CD4-positive, alpha-beta memory T cell (primary cell): ENCODE results near the gene AGAP1. TPM values are rescaled to one million over a fixed set of nuclear protein-coding genes. Genes with fewer than 3 reads are reported as not detected.

Source experiments
- CTCF ChIA-PET: fragments of 350-600 bp; sonication (Branson Sonifier 250); formaldehyde crosslinking; loops from one replicate; lab custom pipeline; 2021; ENCODE audit warnings: inconsistent platforms; ENCODE audit not compliant: partially characterized antibody; lab: Charles Lee
- POLR2A ChIA-PET: fragments of 350-600 bp; sonication (Branson Sonifier 250); formaldehyde crosslinking; loops from one replicate; lab custom pipeline; 2021; ENCODE audit not compliant: partially characterized antibody; lab: Charles Lee
- DNase-seq, 5 donors: peaks; one replicate each; pipeline versions ENCODE4 v3.0.0 to v3.0.0-alpha.2; 2020 to 2022; ENCODE audit warnings: mixed read lengths in 1 of 5
- H3K27ac ChIP-seq: one replicate; pipeline ENCODE4 v1.7.0; 2013; ENCODE audit warnings: low read depth, low read length
- H3K27me3 ChIP-seq: 2 replicates; pipeline ENCODE4 v1.7.0; 2013; ENCODE audit warnings: mild to moderate bottlenecking, low read length, moderate library complexity; ENCODE audit not compliant: insufficient read depth
- H3K36me3 ChIP-seq: 2 replicates; pipeline ENCODE4 v1.7.0; 2013; ENCODE audit warnings: mild to moderate bottlenecking, low read length, moderate library complexity; ENCODE audit not compliant: insufficient read depth
- H3K4me1 ChIP-seq: 2 replicates; pipeline ENCODE4 v1.7.0; 2013; ENCODE audit warnings: mild to moderate bottlenecking, low read length, moderate library complexity; ENCODE audit not compliant: insufficient read depth
- H3K4me3 ChIP-seq, 2 donors: one replicate each; pipeline ENCODE4 v1.7.0; 2013; ENCODE audit warnings: low read length in 2 of 2, mild to moderate bottlenecking in 1 of 2
- H3K9me3 ChIP-seq, 2 donors: one replicate each; pipeline ENCODE4 v1.7.0; 2013; ENCODE audit warnings: low read length in 2 of 2, control low read depth in 1 of 2; ENCODE audit not compliant: control insufficient read depth in 1 of 2
- H3K27ac Mint-ChIP-seq, 7 donors: one replicate each; pipeline ENCODE4 v1.8.0; 2020 to 2021; ENCODE audit warnings: mixed read lengths in 7 of 7, mild to moderate bottlenecking in 6 of 7, inconsistent platforms in 3 of 7, moderate library complexity in 3 of 7
- H3K27me3 Mint-ChIP-seq, 2 donors: one replicate each; pipeline ENCODE4 v1.8.0; 2020 to 2021; ENCODE audit warnings: mixed read lengths in 2 of 2
- H3K36me3 Mint-ChIP-seq, 2 donors: one replicate each; pipeline ENCODE4 v1.8.0; 2020 to 2021; ENCODE audit warnings: mixed read lengths in 2 of 2, inconsistent platforms in 1 of 2, mild to moderate bottlenecking in 1 of 2
- H3K4me1 Mint-ChIP-seq, 4 donors: one replicate each; pipeline ENCODE4 v1.8.0; 2020 to 2021; ENCODE audit warnings: mixed read lengths in 4 of 4, mild to moderate bottlenecking in 1 of 4
- H3K4me3 Mint-ChIP-seq, 8 donors: one replicate each; pipeline ENCODE4 v1.8.0; 2020 to 2021; ENCODE audit warnings: mixed read lengths in 8 of 8, mild to moderate bottlenecking in 7 of 8, moderate library complexity in 6 of 8, inconsistent platforms in 3 of 8
- H3K9me3 Mint-ChIP-seq, 8 donors: one replicate each; pipeline ENCODE4 v1.8.0; 2020 to 2021; ENCODE audit warnings: mixed read lengths in 8 of 8, mild to moderate bottlenecking in 5 of 8, inconsistent platforms in 3 of 8, moderate library complexity in 1 of 8
- intact Hi-C: fragments of 100-400 bp; cut with micrococcal nuclease; formaldehyde crosslinking; loops from one replicate; pipeline ENCODE4 v1.15.1; 2023
- polyA plus RNA-seq, 2 donors: library from polyadenylated mRNA; unstranded; fragments of 300-500 nt; fragmentation: Illumina TruSeq; gene quantifications; one replicate each; pipeline ENCODE4 v1.2.3, GENCODE V29; 2021
- total RNA-seq, 2 experiments: library from RNA; stranded (reverse); gene quantifications; one replicate each; pipeline ENCODE4 v1.2.3, GENCODE V29; 2021

The AGAP1 gene
- total and polyA plus RNA-seq, 4 experiments from 2014 or later = 0.24 to 2.9 (median 1.9) TPM

- Mint-ChIP-seq H3K4me1 (peaks cover 0 to 3% (median 0%) of the 10 kb centered on the region in 4 donors), H3K27ac (no peak overlapping the region), H3K9me3 (peaks cover 0 to 3% (median 0%) of the 10 kb centered on the region in 8 donors), H3K27me3 (peaks cover 11 to 19% of the 10 kb centered on the region in 2 donors), H3K36me3 (no peaks in the 10 kb centered on the region), H3K4me3 (no peak overlapping the region)
- no peak overlapping the region for H3K4me3 ChIP-seq
- H3K27me3 ChIP-seq = no peaks in the 10 kb centered on the region
- H3K4me1 ChIP-seq = no peaks in the 10 kb centered on the region
- ChIA-PET CTCF (no interaction called here), POLR2A (no interaction called here)
- H3K27ac ChIP-seq = no peak overlapping the region
- DNase-seq = no peak
- H3K36me3 ChIP-seq = no peaks in the 10 kb centered on the region
- no peaks in the 10 kb centered on the region for H3K9me3 ChIP-seq
- intact Hi-C loops = no loop called here
Observed at GRCh38 chr2:235555371-235555770, 61.5 kb downstream of the AGAP1 start.

GRCh38 chr2:235556086-235556485 is 62.2 kb downstream of the AGAP1 start:
- no peaks in the 10 kb centered on the region for H3K27me3 ChIP-seq
- H3K9me3 Mint-ChIP-seq = peaks cover 0 to 3% (median 0%) of the 10 kb centered on the region in 8 donors
- no peak for DNase-seq
- ChIA-PET POLR2A (no interaction called here), CTCF (no interaction called here)
- no peaks in the 10 kb centered on the region for H3K9me3 ChIP-seq
- H3K4me1 Mint-ChIP-seq = peaks cover 0 to 3% (median 0%) of the 10 kb centered on the region in 4 donors
- no peak overlapping the region for H3K27ac ChIP-seq
- H3K4me3 ChIP-seq = no peak overlapping the region
- no peak overlapping the region for H3K4me3 Mint-ChIP-seq
- intact Hi-C loops = no loop called here
- H3K36me3 ChIP-seq = no peaks in the 10 kb centered on the region
- H3K36me3 Mint-ChIP-seq = no peaks in the 10 kb centered on the region
- H3K27me3 Mint-ChIP-seq = peaks cover 11 to 19% of the 10 kb centered on the region in 2 donors
- no peak overlapping the region for H3K27ac Mint-ChIP-seq
- H3K4me1 ChIP-seq = no peaks in the 10 kb centered on the region

GRCh38 chr2:235556901-235557300 is 63.1 kb downstream of the AGAP1 start:
- Mint-ChIP-seq H3K36me3 (no peaks in the 10 kb centered on the region), H3K4me1 (peaks cover 0 to 3% (median 0%) of the 10 kb centered on the region in 4 donors), H3K4me3 (no peak overlapping the region), H3K27me3 (peaks cover 16 to 22% of the 10 kb centered on the region in 2 donors), H3K27ac (no peak overlapping the region), H3K9me3 (peaks cover 0 to 3% (median 0%) of the 10 kb centered on the region in 8 donors)
- H3K27me3 ChIP-seq = no peaks in the 10 kb centered on the region
- no peaks in the 10 kb centered on the region for H3K4me1 ChIP-seq
- ChIA-PET CTCF (no interaction called here), POLR2A (no interaction called here)
- H3K27ac ChIP-seq = no peak overlapping the region
- no peak for DNase-seq
- H3K9me3 ChIP-seq = no peaks in the 10 kb centered on the region
- intact Hi-C loops = no loop called here
- no peak overlapping the region for H3K4me3 ChIP-seq
- H3K36me3 ChIP-seq = no peaks in the 10 kb centered on the region

- Mint-ChIP-seq H3K36me3 (no peaks in the 10 kb centered on the region), H3K4me1 (no peaks in the 10 kb centered on the region), H3K27ac (no peak overlapping the region), H3K9me3 (peaks cover 0 to 2% (median 0%) of the 10 kb centered on the region in 8 donors), H3K27me3 (peaks cover 15 to 16% of the 10 kb centered on the region in 2 donors), H3K4me3 (no peak overlapping the region)
- Histone ChIP-seq H3K27ac (no peak overlapping the region), H3K4me3 (no peak overlapping the region), H3K9me3 (no peaks in the 10 kb centered on the region), H3K4me1 (no peaks in the 10 kb centered on the region), H3K27me3 (no peaks in the 10 kb centered on the region), H3K36me3 (no peaks in the 10 kb centered on the region)
- no peak for DNase-seq
- CTCF ChIA-PET = no interaction called here
- intact Hi-C loops = no loop called here
- POLR2A ChIA-PET = no interaction called here
Observed at GRCh38 chr2:235557903-235558302, 64.1 kb downstream of the AGAP1 start.

- ChIA-PET POLR2A (no interaction called here), CTCF (no interaction called here)
- DNase-seq = no peak
- Histone ChIP-seq H3K36me3 (no peaks in the 10 kb centered on the region), H3K9me3 (no peaks in the 10 kb centered on the region), H3K4me3 (no peak overlapping the region), H3K27me3 (no peaks in the 10 kb centered on the region), H3K27ac (no peak overlapping the region), H3K4me1 (no peaks in the 10 kb centered on the region)
- Mint-ChIP-seq H3K9me3 (peaks cover 0 to 4% (median 0%) of the 10 kb centered on the region in 8 donors), H3K4me1 (no peaks in the 10 kb centered on the region), H3K4me3 (no peak overlapping the region), H3K27ac (no peak overlapping the region), H3K36me3 (no peaks in the 10 kb centered on the region), H3K27me3 (peaks cover 17 to 19% of the 10 kb centered on the region in 2 donors)
- intact Hi-C loops = no loop called here
Observed at GRCh38 chr2:235558572-235558971, 64.7 kb downstream of the AGAP1 start.

GRCh38 chr2:235560345-235560744 is 66.5 kb downstream of the AGAP1 start:
- Histone ChIP-seq H3K27me3 (no peaks in the 10 kb centered on the region), H3K4me3 (no peak overlapping the region), H3K4me1 (no peaks in the 10 kb centered on the region), H3K9me3 (no peaks in the 10 kb centered on the region), H3K27ac (no peak overlapping the region), H3K36me3 (no peaks in the 10 kb centered on the region)
- intact Hi-C loops = no loop called here
- no peak overlapping the region for H3K4me3 Mint-ChIP-seq
- ChIA-PET CTCF (no interaction called here), POLR2A (no interaction called here)
- H3K27me3 Mint-ChIP-seq = peaks cover 23 to 24% of the 10 kb centered on the region in 2 donors
- no peak overlapping the region for H3K27ac Mint-ChIP-seq
- no peaks in the 10 kb centered on the region for H3K36me3 Mint-ChIP-seq
- peaks cover 0 to 2% (median 0%) of the 10 kb centered on the region in 8 donors for H3K9me3 Mint-ChIP-seq
- no peak for DNase-seq
- H3K4me1 Mint-ChIP-seq = no peaks in the 10 kb centered on the region

- ChIA-PET POLR2A (no interaction called here), CTCF (no interaction called here)
- no peaks in the 10 kb centered on the region for H3K4me1 Mint-ChIP-seq
Observed at GRCh38 chr2:235561450-235561849, 67.6 kb downstream of the AGAP1 start.

More at GRCh38 chr2:235561450-235561849, 67.6 kb downstream of the AGAP1 start:
- H3K27me3 ChIP-seq = no peaks in the 10 kb centered on the region
- H3K4me1 ChIP-seq = no peaks in the 10 kb centered on the region
- no peak overlapping the region for H3K27ac Mint-ChIP-seq
- no peaks in the 10 kb centered on the region for H3K9me3 ChIP-seq
- H3K27me3 Mint-ChIP-seq = peaks cover 22 to 23% of the 10 kb centered on the region in 2 donors
- peaks cover 0 to 2% (median 0%) of the 10 kb centered on the region in 8 donors for H3K9me3 Mint-ChIP-seq
- no peaks in the 10 kb centered on the region for H3K36me3 Mint-ChIP-seq
- H3K4me3 ChIP-seq = no peak overlapping the region
- H3K36me3 ChIP-seq = no peaks in the 10 kb centered on the region
- no peak for DNase-seq
- no peak overlapping the region for H3K27ac ChIP-seq
- peak overlapping the region in 1 of 8 donors; percentile 27 for H3K4me3 Mint-ChIP-seq
- intact Hi-C loops = no loop called here
